MG63 (cell line): ENCODE results near the gene CYBA. TPM values are rescaled to one million over a fixed set of nuclear protein-coding genes. Genes with fewer than 3 reads are reported as not detected.
"Not testable (repeated sequence)": the region's sequence is repeated elsewhere in the genome, so short reads cannot be mapped to it uniquely, and the experiment has no call there.

ENCODE experiments used
- DNase-seq: peaks from one replicate; pipeline ENCODE4 v3.0.0-alpha.2; 2020
- H3K27me3 ChIP-seq: fragments of 250-450 bp; sonication (Bioruptor Pico); 2 replicates; pipeline ENCODE4 v1.5.1; 2020; ENCODE audit warnings: mild to moderate bottlenecking, moderate library complexity
- H3K36me3 ChIP-seq: fragments of 250-450 bp; sonication (Bioruptor Pico); 2 replicates; pipeline ENCODE4 v1.5.1; 2020; ENCODE audit warnings: mild to moderate bottlenecking, moderate library complexity
- H3K4me3 ChIP-seq: fragments of 250-450 bp; sonication (Bioruptor Pico); 2 replicates; pipeline ENCODE4 v1.5.1; 2020; ENCODE audit warnings: mild to moderate bottlenecking, moderate library complexity
- H3K9me3 ChIP-seq: fragments of 250-450 bp; sonication (Bioruptor Pico); 2 replicates; pipeline ENCODE4 v1.5.1; 2020; ENCODE audit warnings: mild to moderate bottlenecking, moderate library complexity
- total RNA-seq: library from RNA; depleted of rRNA; stranded (reverse); fragments of >200 nt; shearing (Covaris generic); gene quantifications from 2 replicates; pipeline ENCODE4 v1.2.3, GENCODE V29; 2014; ENCODE audit warnings: low replicate concordance

Gene CYBA
- total RNA-seq, 1 experiment from 2014 or later: 10.7 TPM

- Histone ChIP-seq H3K9me3 (no peaks in the 10 kb centered on the region), H3K27me3 (no peaks in the 10 kb centered on the region), H3K36me3 (no peaks in the 10 kb centered on the region), H3K4me3 (no peak overlapping the region)
- DNase-seq: no peak
These were observed 21.9 kb upstream of the CYBA start for GRCh38 chr16:88672776-88673175.

- H3K36me3 ChIP-seq: no peaks in the 10 kb centered on the region
- DNase-seq: no peak
These were observed 21.0 kb upstream of the CYBA start for GRCh38 chr16:88671806-88672205.

GRCh38 chr16:88669980-88670379, 19.1 kb upstream of the CYBA start:
- Histone ChIP-seq H3K9me3 (no peaks in the 10 kb centered on the region), H3K4me3 (no peak overlapping the region), H3K27me3 (no peaks in the 10 kb centered on the region), H3K36me3 (no peaks in the 10 kb centered on the region)
- DNase-seq: no peak

More at GRCh38 chr16:88671806-88672205, 21.0 kb upstream of the CYBA start:
- H3K4me3 ChIP-seq: no peak overlapping the region
- H3K9me3 ChIP-seq: no peaks in the 10 kb centered on the region
- H3K27me3 ChIP-seq: no peaks in the 10 kb centered on the region

- not testable (repeated sequence) for H3K9me3 ChIP-seq, DNase-seq, H3K4me3 ChIP-seq, H3K27me3 ChIP-seq, H3K36me3 ChIP-seq
These were observed 18.6 kb upstream of the CYBA start for GRCh38 chr16:88669493-88669892.

GRCh38 chr16:88667461-88667860, 16.6 kb upstream of the CYBA start:
- Histone ChIP-seq H3K36me3 (no peaks in the 10 kb centered on the region), H3K4me3 (no peak overlapping the region), H3K9me3 (no peaks in the 10 kb centered on the region), H3K27me3 (no peaks in the 10 kb centered on the region)
- DNase-seq: no peak

GRCh38 chr16:88665570-88665969, 14.7 kb upstream of the CYBA start:
- no peaks in the 10 kb centered on the region for H3K27me3 ChIP-seq
- no peak for DNase-seq

GRCh38 chr16:88665148-88665547, 14.3 kb upstream of the CYBA start:
- Histone ChIP-seq H3K36me3 (no peaks in the 10 kb centered on the region), H3K27me3 (no peaks in the 10 kb centered on the region), H3K4me3 (no peak overlapping the region), H3K9me3 (no peaks in the 10 kb centered on the region)
- DNase-seq: no peak

More at GRCh38 chr16:88665570-88665969, 14.7 kb upstream of the CYBA start:
- Histone ChIP-seq H3K4me3 (no peak overlapping the region), H3K9me3 (no peaks in the 10 kb centered on the region), H3K36me3 (no peaks in the 10 kb centered on the region)

- H3K36me3 ChIP-seq: no peaks in the 10 kb centered on the region
- no peaks in the 10 kb centered on the region for H3K9me3 ChIP-seq
- H3K4me3 ChIP-seq: peak within 1 kb of the TSS; percentile 85
These were observed 12.2 kb upstream of the CYBA start, which contains the start of gene MVD for GRCh38 chr16:88662843-88663606. MVD (minus strand) TSS chr16:88663091; CDS start chr16:88663080, 11 bp downstream.

GRCh38 chr16:88662222-88662842, 11.5 kb upstream of the CYBA start:
- H3K27me3 ChIP-seq: no peaks in the 10 kb centered on the region
- no peaks in the 10 kb centered on the region for H3K9me3 ChIP-seq
- H3K36me3 ChIP-seq: no peaks in the 10 kb centered on the region
- H3K4me3 ChIP-seq: peak overlapping the region; percentile 85
- no peak for DNase-seq

More at GRCh38 chr16:88662843-88663606, 12.2 kb upstream of the CYBA start, which contains the start of gene MVD:
- peak; percentile 93 for DNase-seq
- no peaks in the 10 kb centered on the region for H3K27me3 ChIP-seq

GRCh38 chr16:88661468-88661867, 10.6 kb upstream of the CYBA start:
- no peak for DNase-seq
- no peaks in the 10 kb centered on the region for H3K9me3 ChIP-seq
- no peaks in the 10 kb centered on the region for H3K27me3 ChIP-seq
- no peak overlapping the region for H3K4me3 ChIP-seq
- no peaks in the 10 kb centered on the region for H3K36me3 ChIP-seq

- Histone ChIP-seq H3K36me3 (no peaks in the 10 kb centered on the region), H3K9me3 (no peaks in the 10 kb centered on the region), H3K27me3 (no peaks in the 10 kb centered on the region), H3K4me3 (no peak overlapping the region)
- DNase-seq: no peak
These were observed 8.3 kb upstream of the CYBA start for GRCh38 chr16:88659160-88659559.

- Histone ChIP-seq H3K27me3 (no peaks in the 10 kb centered on the region), H3K36me3 (no peaks in the 10 kb centered on the region), H3K9me3 (no peaks in the 10 kb centered on the region), H3K4me3 (no peak overlapping the region)
- no peak for DNase-seq
These were observed 7.9 kb upstream of the CYBA start for GRCh38 chr16:88658714-88659113.

- no peaks in the 10 kb centered on the region for H3K27me3 ChIP-seq
- DNase-seq: no peak
- no peaks in the 10 kb centered on the region for H3K9me3 ChIP-seq
- no peaks in the 10 kb centered on the region for H3K36me3 ChIP-seq
- H3K4me3 ChIP-seq: no peak overlapping the region
These were observed 6.5 kb upstream of the CYBA start for GRCh38 chr16:88657371-88657770.

GRCh38 chr16:88656291-88656980, 5.6 kb upstream of the CYBA start:
- no peak for DNase-seq
- Histone ChIP-seq H3K9me3 (no peaks in the 10 kb centered on the region), H3K4me3 (no peak overlapping the region), H3K36me3 (no peaks in the 10 kb centered on the region), H3K27me3 (no peaks in the 10 kb centered on the region)

- no peaks in the 10 kb centered on the region for H3K36me3 ChIP-seq
- H3K4me3 ChIP-seq: no peak overlapping the region
- H3K9me3 ChIP-seq: no peaks in the 10 kb centered on the region
- no peak for DNase-seq
- H3K27me3 ChIP-seq: no peaks in the 10 kb centered on the region
These were observed 5.0 kb upstream of the CYBA start for GRCh38 chr16:88655733-88656281.

- H3K27me3 ChIP-seq: no peaks in the 10 kb centered on the region
- no peaks in the 10 kb centered on the region for H3K36me3 ChIP-seq
- H3K9me3 ChIP-seq: no peaks in the 10 kb centered on the region
- H3K4me3 ChIP-seq: no peak overlapping the region
- DNase-seq: no peak
These were observed 4.3 kb upstream of the CYBA start for GRCh38 chr16:88655053-88655732.
